Retinal pigment epithelial cell (primary cell): ENCODE results near the gene ARHGEF16.

Experiments used
- DNase-seq: peaks from one replicate; pipeline ENCODE4 v3.0.0-alpha.2; 2010; ENCODE audit warnings: low read depth
- H3K4me3 ChIP-seq: 2 replicates; pipeline ENCODE4 v1.5.1; 2011; ENCODE audit warnings: mild to moderate bottlenecking, low read length, control low read depth, moderate library complexity
- TF ChIP-seq, protein P1 (sequence below): conservative IDR thresholded peaks from 2 replicates; pipeline ENCODE4 v1.5.1; 2011; ENCODE audit warnings: low read depth, low read length, control low read depth, inconsistent platforms

Gene ARHGEF16

DNA sequence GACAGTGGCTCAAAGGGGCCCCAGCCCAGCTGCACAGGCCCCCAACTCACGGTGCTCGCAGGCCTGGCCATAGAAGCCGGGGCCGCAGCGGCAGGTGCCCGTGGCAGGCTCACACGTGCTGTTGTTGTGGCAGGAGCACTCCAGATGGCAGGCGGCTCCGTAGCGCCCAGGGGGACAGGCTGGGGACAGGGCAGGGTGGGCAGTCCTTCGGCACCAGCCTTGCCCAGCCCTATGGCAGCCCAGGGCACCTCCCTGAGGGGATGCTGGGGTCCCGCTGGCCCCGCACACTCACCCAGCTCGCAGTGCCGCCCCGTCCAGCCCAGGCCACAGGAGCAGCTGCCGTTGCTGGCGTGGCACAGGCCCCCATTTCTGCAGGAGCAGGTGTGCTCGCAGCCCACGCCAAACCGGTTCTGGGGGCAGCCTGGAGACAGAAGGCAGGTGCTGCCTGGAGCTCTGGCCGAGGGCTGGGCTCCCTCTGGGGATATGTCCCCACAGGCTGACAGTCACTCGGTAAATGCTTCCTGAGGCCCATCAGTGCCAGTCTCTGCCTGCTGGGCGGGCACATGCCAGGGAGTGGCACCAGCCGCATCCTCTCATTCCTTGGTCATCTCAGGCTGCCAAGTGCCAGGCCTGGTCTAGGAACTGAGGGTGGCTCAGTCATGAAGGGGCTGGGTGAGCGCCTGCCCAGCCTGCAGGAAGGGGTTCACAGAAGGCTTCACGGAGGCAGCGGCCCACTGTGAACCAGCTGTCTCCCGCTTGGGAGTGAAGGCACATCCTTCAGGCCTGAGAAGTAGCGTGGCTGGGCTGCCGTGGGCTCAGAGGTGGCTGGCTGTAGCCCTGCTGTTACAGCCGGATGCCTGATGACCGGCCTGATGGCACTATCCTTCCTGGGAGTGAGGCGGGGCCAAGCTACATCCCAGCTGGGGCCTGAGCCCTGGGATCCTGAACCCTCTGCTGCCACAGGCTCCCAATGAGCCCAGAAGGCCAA lies 40.1 kb downstream of the ARHGEF16 start:
- DNase-seq: no peak
- TF ChIP-seq, protein P1, sequence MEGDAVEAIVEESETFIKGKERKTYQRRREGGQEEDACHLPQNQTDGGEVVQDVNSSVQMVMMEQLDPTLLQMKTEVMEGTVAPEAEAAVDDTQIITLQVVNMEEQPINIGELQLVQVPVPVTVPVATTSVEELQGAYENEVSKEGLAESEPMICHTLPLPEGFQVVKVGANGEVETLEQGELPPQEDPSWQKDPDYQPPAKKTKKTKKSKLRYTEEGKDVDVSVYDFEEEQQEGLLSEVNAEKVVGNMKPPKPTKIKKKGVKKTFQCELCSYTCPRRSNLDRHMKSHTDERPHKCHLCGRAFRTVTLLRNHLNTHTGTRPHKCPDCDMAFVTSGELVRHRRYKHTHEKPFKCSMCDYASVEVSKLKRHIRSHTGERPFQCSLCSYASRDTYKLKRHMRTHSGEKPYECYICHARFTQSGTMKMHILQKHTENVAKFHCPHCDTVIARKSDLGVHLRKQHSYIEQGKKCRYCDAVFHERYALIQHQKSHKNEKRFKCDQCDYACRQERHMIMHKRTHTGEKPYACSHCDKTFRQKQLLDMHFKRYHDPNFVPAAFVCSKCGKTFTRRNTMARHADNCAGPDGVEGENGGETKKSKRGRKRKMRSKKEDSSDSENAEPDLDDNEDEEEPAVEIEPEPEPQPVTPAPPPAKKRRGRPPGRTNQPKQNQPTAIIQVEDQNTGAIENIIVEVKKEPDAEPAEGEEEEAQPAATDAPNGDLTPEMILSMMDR: no peak
- H3K4me3 ChIP-seq: no peak overlapping the region

DNA sequence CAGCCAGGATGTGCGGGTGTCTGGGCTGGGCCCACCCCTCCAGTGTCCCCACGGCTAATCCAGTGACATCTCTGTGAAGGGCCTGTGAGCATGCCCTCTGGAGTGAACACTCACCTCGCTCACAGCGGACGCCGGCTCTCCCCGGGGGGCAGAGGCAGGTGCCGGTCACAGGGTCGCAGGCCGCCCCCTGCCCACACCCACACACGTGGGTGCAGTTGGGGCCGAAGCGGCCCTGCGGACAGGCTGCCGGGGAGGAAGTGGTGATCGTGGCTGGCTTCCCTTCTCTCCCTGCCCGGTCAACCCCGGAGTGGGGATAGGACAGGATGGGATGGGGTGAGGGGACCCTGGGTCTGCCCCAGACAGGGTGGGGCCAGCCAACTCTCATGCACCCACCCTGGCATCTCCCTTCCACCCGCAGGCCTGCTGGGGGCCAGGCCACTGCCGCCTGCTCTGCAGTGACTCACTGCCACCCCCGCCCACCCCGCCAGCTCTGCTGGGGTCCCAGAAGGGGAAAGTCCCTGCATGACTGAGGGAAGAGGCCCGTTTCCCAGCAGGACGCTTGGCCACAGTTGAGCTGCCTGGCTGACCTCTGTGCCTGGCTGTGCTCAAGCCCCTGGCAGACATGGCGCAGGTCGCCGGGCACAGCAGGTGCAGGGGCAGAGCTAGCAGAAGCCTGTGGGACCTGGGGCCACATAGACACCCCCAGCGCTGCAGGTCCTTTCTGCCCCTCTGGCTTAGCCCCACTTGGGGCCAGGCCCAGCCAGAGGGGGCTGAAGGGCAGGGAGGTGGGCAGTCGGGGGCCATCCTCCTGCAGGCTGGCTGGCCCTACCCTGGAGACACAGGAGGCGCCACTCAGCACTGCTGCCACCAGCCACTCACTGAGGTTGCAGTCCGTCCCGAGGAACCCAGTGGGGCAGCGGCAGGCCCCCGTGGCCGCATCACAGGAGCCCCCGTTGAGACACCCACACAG lies 41.6 kb downstream of the ARHGEF16 start:
- no peak overlapping the region for H3K4me3 ChIP-seq
- no peak for DNase-seq
- TF ChIP-seq, protein P1: no peak

DNA sequence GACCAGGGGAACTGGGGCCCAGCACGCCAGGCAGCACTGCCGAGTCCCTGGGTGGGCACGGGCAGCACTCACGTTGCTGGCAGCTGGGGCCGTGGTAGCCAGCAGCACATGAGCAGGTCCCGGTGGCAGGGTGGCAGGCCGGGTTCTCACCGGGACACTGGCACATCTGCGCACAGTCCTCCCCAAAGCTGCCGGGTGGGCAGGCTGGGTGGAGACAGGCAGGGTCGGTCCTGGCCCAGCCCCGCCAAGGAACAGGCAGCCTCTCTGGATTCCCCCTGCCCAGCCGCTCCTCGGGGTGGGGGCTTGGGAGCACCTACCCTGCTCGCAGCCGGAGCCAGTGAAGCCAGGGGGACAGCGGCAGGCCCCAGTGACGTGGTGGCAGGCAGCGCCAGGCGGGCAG lies 42.5 kb downstream of the ARHGEF16 start:
- no peak overlapping the region for H3K4me3 ChIP-seq
- TF ChIP-seq, protein P1: no peak
- no peak for DNase-seq

DNA sequence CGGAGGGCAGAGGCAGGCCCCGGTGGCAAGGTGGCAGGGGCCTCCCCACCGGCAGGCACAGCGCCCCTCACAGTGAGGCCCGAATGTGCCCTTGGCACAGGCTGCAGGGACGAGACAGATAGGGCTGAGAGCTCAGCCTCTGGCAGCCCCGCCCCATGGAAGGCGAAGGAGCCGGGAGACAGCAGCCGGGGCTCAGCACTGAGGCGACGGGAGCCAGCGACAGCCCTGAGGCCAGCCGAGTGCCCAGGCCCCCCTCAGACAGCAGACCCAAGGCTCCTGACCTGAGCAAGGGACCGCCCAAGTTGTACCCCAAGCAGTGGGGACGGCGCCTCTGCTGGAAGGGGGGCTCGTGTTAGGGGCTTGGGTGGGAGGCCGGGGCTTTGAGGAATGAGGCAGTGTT lies 43.1 kb downstream of the ARHGEF16 start:
- TF ChIP-seq, protein P1: no peak
- no peak for DNase-seq

DNA sequence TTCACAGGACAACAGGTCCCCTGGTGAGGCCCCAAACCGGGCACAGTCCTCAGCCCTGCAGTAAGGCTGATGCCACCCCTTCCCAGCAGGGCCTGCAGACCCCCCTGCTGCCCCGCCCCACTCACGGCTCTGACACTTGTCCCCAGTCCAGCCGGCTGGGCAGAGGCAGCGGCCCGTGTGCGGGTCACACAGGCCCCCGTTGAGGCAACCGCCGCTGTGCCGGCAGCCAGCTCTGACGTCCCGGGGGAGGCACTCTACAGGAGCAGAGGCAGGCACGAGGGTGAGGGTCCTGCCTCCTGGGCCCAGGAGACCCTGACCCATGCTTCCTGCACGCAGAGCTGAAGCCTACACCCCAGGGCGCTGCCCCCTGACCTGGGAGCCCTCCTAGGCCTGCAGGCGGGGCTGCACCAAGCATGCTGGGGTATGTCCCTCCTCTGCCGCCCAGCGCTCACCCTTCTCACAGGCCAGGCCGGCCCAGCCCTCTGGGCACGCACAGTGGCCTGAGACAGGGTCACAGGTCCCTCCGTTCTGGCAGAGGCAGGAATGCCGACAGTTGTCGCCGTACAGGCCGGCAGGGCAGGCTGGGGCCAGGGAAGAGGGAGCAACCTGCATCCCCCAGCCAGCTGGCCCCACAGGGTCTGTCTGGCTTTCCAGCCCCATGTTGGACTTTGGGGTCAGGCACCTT lies 43.9 kb downstream of the ARHGEF16 start:
- H3K4me3 ChIP-seq: no peak overlapping the region
- TF ChIP-seq, protein P1: no peak
- DNase-seq: no peak

More for the DNA sequence above, 43.1 kb downstream of the ARHGEF16 start:
- no peak overlapping the region for H3K4me3 ChIP-seq

DNA sequence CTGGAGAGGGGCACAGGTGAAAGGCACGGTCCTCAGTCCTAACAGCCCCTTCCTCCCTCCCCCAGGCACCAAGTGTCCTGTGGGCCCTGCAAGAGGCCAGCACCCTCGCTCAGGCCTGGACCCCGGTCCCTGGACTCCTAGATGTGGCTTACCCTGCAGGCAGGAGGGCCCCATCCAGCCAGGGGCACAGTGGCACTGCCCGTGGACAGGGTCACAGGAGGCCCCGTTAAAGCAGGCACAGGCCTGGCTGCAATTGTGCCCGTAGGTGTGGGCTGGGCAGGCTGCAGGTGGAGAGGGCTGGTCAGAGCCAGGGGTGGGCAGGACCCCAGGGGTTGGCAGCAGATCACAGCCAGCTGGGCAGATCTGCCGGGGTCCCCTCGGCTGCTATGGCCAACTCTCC lies 44.5 kb downstream of the ARHGEF16 start:
- no peak overlapping the region for H3K4me3 ChIP-seq
- DNase-seq: no peak
- TF ChIP-seq, protein P1: no peak
